Activated CD8-positive, alpha-beta memory T cell treated with anti-CD3 and anti-CD28 coated beads, Interleukin-2, amount 50 U/mL, for 24 hours (primary cell): ENCODE data around the gene KLF7.

Experiments used
- DNase-seq: peaks from one replicate; pipeline ENCODE4 v3.0.0-alpha.2; 2020; ENCODE audit errors: extremely low read depth

The KLF7 gene

GRCh38 chr2:207093234-207093633, 72.5 kb downstream of the KLF7 start:
- DNase-seq: no peak

DNA sequence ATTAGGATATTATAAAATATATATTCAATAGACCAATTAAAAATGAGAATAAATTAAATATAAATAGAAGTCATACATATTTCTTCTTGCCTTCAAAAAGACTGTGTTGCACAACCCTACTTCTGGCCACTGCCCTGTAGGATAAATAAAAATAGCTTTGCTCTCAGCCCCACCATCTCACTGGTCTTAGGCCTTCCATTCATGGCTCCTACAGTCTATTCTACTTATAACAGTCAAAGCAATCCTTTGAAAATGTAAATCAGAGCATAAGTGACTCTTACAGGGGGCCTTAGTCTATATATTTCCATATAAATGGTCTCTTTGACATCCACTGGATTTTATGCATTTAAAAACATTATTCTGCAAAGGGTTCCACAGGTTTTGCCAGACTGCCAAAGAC, 72.9 kb downstream of the KLF7 start:
- DNase-seq: no peak

GRCh38 chr2:207091928-207092327, 73.8 kb downstream of the KLF7 start:
- no peak for DNase-seq

DNA sequence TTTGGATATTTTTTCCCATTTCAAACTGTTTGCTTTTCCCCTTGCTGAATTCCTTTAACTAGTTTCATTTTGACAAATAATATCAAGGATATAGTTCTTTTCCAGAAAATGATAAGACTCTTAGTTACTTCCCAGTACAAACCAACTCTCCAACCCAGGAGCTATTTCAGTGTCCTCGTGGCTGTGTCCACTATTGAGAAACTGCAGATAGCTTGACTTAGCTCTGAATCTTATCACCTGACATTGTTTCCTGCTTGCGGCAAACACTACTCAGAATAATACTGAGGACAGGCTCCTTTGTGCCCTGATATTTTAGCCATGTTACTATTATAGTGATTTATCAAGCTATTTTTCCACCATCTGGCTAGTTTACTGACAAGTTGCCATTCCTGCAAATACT, 74.6 kb downstream of the KLF7 start:
- no peak for DNase-seq

DNA sequence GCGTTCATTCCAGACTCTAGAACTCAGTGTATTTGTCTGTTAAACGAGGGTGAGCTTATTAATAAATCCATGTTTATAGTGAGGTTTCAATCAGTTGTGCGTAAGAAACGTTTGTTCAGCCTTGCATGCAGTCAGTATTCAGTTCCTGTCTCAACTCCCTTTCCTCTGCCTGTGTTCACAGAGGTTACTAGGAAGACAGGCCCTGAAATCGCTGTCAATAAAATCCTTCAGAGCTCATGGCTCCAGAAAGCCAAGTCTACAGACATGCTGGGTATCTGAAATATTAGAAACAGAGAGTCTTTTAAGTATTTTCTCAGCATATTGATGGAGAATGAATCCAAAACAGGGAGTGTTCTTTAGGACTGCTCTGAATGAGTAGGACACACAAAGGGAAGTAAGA, 75.4 kb downstream of the KLF7 start:
- no peak for DNase-seq

DNA sequence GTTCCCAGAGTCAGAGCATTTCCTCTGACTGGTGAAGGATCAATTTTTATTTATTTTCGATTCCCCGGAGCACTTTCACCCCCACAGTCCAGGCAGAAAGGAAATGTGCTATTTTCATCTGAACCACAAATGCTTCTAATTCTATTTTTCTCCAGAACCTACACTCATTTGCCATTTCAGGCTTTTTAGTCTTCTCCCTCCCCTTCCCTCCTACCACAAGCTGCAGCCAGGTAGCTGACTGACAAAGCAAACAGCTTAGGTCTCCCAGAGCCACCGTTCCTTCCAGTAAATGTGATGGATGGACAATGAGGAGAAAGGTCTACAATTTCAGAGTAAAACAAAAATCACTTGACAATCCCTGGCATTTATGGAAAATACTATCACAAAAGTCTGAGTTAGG, 76.9 kb downstream of the KLF7 start:
- no peak for DNase-seq

DNA sequence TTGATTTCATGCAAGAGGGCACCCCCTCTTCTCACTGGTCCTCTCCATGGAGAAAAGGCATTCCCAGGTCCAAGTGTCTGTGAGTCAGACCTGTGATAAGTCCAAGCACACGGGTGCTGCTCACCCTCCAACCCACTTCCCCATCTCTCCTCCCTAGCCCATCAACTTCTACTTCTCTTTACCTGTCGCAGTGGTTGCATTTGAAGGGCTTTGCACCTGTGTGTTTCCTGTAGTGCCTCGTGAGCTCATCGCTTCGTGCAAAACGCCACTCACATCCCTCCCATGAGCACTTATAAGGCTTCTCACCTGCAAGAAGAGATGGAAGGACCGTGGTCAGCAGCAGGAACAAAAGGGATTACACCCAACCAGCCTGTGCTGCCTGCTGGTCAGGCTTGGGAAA, 77.5 kb downstream of the KLF7 start:
- no peak for DNase-seq

DNA sequence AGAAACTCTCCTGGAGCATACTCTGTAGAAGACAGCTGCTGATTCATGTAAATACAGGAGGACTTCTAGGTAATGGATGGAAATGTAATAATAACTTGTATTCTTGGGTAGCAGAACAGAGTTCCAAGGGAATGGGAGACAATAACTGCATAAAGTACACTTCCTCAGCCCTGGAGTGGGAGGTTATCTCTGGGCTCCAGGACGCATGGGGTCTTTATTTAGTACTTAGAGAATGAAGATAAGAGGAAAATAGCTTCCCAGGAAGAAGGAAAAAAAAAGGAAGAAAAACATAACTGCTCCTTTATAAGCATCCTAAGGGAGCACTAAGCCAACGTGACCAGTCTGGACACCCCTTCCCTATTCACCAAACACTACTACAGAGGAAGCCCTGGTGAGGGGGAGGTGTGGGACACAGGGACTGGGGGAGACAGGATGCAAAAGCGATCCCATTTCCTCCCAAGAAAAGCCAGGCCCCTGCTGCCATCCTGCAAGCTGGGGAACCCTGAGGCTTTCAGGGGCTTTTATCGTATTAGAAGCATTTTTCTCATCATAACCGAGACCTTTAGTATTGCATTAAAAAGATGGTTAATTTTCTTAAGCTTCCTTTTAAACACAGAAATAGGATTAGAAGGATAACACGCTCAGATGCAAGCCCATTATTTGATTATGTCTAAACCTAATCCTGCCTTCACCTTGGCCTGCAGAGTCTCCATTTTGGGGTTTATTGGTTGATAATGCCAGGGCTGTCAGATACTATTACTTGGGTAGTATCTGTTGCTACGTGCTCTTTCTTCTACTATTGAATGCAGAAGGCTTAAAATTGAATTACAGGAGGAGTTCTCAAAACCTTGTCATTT, 78.5 kb downstream of the KLF7 start:
- no peak for DNase-seq

- DNase-seq: no peak
Measured at GRCh38 chr2:207086136-207086535, 79.6 kb downstream of the KLF7 start.

GRCh38 chr2:207085110-207085509, 80.6 kb downstream of the KLF7 start:
- DNase-seq: no peak

GRCh38 chr2:207083361-207084110, 82.2 kb downstream of the KLF7 start:
- no peak for DNase-seq

- DNase-seq: no peak
Measured at GRCh38 chr2:207082619-207083018, 83.1 kb downstream of the KLF7 start.

DNA sequence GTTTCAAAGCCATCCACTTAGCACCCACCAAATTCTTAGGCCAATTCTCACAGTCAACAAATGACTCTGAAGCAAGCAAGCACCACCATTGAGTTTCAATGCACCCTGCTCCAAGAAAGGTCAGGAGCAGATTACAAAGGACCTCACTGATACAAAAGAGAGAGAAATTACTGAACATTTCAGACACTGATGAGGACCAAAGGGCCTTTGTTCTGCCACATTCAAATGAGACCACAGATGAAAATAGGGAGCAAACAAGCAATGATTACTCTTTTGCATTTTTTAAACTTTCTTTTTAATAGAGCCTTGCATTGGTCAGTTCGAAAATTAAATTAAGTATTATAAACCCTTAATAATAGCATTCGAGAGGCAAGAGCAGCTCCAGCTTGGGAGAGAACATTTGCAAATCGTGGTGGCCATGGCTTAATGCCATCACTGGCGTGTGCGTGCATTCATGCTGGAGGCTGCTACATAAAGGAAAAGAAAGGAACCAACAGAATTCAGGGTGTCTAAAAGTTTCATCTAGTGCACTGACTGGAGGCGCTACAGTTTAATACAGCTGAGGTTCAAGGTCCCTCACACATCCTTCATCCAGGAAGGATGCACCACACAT, 87.5 kb downstream of the KLF7 start:
- no peak for DNase-seq

GRCh38 chr2:207077266-207077665, 88.5 kb downstream of the KLF7 start:
- no peak for DNase-seq

GRCh38 chr2:207075456-207075855, 90.3 kb downstream of the KLF7 start:
- DNase-seq: no peak

DNA sequence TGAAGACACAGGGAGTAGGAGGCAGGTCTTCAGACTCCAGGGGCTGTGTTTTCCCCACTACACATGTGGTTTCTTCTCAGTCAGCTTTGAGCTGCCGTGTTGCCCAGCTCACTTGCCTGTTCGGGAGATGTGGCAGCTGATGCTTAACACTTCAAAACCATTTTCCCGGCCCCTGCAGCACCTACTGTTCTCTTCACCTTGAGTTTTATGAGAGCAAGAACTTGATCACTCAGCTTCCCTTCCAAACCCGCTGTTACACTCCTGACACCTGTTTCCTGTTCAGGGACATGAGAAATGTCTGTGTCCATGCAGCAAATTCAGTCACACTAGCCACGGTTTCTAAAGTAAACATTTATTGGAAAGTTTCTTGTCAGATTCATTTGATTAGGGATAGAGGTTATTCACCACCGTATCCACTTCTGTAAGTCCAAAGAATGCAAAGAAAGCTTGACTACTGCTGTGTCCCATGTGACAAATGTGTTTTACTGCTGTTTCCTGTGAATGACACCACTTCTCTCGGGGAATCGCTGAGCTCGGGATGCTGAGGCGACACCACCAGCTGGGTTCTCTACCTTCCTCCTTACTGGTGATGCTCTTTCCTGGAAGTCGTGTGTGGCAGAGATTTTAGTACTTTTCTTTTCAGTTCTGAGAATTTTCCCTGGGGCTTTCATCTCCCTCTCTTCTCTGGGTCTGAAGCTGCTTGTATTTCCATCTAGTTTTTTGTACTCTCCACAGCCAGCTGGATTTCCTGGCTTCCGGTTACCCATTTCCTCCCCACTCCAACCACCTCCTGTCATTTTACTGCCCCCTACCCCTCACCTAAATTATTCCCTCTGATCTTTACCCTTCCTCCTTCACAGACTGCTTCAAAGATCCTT, 91.7 kb downstream of the KLF7 start:
- no peak for DNase-seq

DNA sequence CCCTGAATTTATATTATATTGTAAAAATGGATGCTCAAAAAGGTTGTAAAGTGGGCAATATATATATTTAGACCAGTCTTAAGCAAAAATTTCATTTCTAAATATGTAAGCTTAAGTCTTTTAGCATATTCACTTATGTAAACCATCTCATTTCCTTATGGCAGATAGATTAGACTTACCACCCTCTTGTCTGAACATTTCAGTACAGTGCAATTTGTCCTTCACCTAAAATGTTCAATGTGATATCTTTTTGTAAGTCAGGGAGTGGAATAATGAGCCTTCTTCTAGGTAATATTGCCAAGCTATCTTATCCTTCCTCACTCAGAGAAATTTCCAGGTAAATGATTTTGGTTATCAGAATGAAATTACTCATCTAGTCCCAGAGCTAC, 92.3 kb downstream of the KLF7 start:
- DNase-seq: no peak

GRCh38 chr2:207072571-207072970, 93.2 kb downstream of the KLF7 start:
- no peak for DNase-seq

- no peak for DNase-seq
Measured at GRCh38 chr2:207071820-207072219, 93.9 kb downstream of the KLF7 start.

DNA sequence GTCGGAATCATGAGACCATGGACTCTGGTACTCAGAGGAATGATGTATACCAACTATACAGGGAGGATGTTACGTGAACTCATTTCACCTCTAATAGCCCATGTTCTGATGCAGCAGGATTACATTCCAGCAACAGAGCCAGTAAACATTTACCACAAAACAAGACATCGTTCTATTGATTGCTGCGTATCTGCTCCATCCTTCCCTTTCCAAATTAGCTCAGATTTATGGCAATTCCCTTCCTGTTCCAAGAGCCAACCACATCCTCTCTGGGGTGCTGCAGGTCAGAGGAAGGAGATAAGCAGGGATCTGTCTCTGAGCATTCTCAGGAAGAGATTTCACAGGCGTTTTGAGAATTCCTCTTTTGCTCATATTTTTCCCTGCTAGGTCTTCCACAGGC, 98.3 kb downstream of the KLF7 start:
- DNase-seq: no peak

- no peak for DNase-seq
Measured at GRCh38 chr2:207066791-207067460, 98.8 kb downstream of the KLF7 start.
